Muscle layer of duodenum (tissue), 2 donors: ENCODE data around the gene PIK3R2.

ENCODE experiments used
- H3K27ac ChIP-seq: one replicate; pipeline ENCODE4 v1.7.0; 2013; ENCODE audit warnings: mild to moderate bottlenecking, low read length
- H3K27me3 ChIP-seq: one replicate; pipeline ENCODE4 v1.7.0; 2013; ENCODE audit warnings: low read depth, mild to moderate bottlenecking, control low read depth, low read length
- H3K36me3 ChIP-seq, 2 donors: one replicate each; pipeline ENCODE4 v1.7.0; 2013; ENCODE audit warnings: low read length in 2 of 2, control low read depth in 1 of 2, mild to moderate bottlenecking in 1 of 2; ENCODE audit not compliant: insufficient read depth in 2 of 2, control insufficient read depth in 1 of 2
- H3K4me1 ChIP-seq, 2 donors: one replicate each; pipeline ENCODE4 v1.7.0; 2013; ENCODE audit warnings: low read length in 2 of 2, mild to moderate bottlenecking in 2 of 2, control low read depth in 1 of 2, moderate library complexity in 1 of 2; ENCODE audit not compliant: insufficient read depth in 2 of 2, control insufficient read depth in 1 of 2
- H3K4me3 ChIP-seq, 2 donors: one replicate each; pipeline ENCODE4 v1.7.0; 2013; ENCODE audit warnings: low read length in 2 of 2, low read depth in 1 of 2, mild to moderate bottlenecking in 1 of 2
- H3K9me3 ChIP-seq, 2 donors: one replicate each; pipeline ENCODE4 v1.7.0; 2013; ENCODE audit warnings: low read length in 2 of 2, control low read depth in 1 of 2, mild to moderate bottlenecking in 1 of 2; ENCODE audit not compliant: control insufficient read depth in 1 of 2
- donor health status: healthy.

The PIK3R2 gene

DNA sequence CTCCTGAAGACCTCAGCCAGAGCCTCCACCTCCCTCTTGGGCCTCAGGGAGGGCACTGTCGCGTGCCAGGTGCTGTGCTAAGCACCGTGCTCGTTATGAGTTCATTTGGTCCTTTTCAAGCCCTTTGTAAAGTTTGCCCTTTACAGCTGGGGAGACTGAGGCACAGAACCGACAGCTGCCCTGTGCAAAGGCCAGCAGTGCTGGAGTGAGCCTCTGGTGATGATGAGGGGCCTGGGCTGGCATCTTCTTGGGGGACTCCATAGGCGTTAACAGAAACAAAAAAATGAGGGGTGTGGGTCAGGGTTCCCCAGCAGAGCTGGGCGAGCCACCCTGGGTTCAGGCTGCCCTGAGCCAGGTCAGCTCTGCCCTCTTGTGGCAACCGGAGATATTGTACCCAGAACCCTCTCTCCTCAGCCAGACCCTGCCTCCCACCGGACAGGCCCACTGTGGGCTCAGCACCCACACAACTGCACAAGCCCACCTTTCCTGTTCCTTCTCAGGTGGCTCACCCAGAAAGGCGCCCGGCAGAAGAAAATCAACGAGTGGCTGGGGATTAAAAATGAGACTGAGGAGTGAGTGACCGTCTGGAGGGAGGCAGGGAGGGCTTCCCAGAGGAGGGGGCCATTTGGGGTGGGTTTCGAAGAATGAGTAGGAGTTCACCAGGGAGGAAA lies 15.1 kb downstream of the PIK3R2 start:
- H3K27ac ChIP-seq: no peak overlapping the region
- H3K9me3 ChIP-seq: no peaks in the 10 kb centered on the region
- H3K4me1 ChIP-seq: peaks cover 2 to 3% of the 10 kb centered on the region in 2 donors
- no peaks in the 10 kb centered on the region for H3K27me3 ChIP-seq
- peaks cover 13 to 43% of the 10 kb centered on the region in 2 donors for H3K36me3 ChIP-seq
- H3K4me3 ChIP-seq: no peak overlapping the region

- Histone ChIP-seq H3K4me3 (no peak overlapping the region), H3K27ac (no peak overlapping the region), H3K9me3 (no peaks in the 10 kb centered on the region), H3K27me3 (no peaks in the 10 kb centered on the region), H3K36me3 (peaks cover 10 to 40% of the 10 kb centered on the region in 2 donors), H3K4me1 (peaks cover 3 to 6% of the 10 kb centered on the region in 2 donors)
These were observed 15.9 kb downstream of the PIK3R2 start for GRCh38 chr19:18168673-18169381.

GRCh38 chr19:18170714-18171255 lies 17.8 kb downstream of the PIK3R2 start:
- H3K27ac ChIP-seq: peak overlapping the region; percentile 31

DNA sequence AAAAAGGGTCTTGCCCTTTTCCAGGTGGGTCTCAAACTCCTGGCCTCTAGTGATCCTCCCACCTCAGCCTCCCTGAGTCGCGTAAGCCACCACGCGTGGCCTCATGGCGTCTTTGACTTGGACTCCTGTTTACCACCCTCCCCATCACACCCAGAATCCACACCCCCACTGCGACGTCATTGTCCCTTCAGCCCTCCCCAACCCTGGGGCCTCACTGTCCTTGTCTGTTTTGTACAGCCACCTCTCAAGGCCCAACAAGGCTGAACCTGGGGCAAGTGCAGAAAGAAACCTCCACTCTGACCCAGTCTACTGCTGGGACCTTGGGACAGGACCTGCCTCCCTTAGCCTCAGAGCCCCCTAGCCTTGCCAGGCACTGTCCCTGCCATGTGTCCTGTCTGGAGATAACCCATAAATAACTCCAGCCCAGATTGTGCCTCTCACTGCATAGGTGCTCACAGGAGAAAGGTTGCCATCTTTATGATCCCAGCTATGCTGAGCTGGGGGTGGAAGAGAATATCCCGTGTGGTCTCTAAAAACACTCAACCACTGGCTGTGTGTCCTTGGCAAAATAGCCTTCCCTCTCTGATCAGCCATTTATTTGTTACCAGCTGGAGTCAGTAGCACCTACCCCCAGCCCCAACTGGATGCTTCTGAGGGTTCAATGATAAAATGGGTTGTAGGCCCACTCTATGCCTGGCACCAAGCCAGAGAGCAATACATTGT lies 18.8 kb downstream of the PIK3R2 start:
- H3K27ac ChIP-seq: peak overlapping the region; percentile 0
- H3K36me3 ChIP-seq: peaks cover 0 to 22% of the 10 kb centered on the region in 2 donors
- H3K4me1 ChIP-seq: peaks cover 3 to 6% of the 10 kb centered on the region in 2 donors
- H3K9me3 ChIP-seq: no peaks in the 10 kb centered on the region
- no peak overlapping the region for H3K4me3 ChIP-seq
- H3K27me3 ChIP-seq: no peaks in the 10 kb centered on the region

More at GRCh38 chr19:18170714-18171255, 17.8 kb downstream of the PIK3R2 start:
- Histone ChIP-seq H3K4me1 (peaks cover 3 to 6% of the 10 kb centered on the region in 2 donors), H3K4me3 (no peak overlapping the region), H3K9me3 (no peaks in the 10 kb centered on the region), H3K36me3 (peaks cover 6 to 32% of the 10 kb centered on the region in 2 donors), H3K27me3 (no peaks in the 10 kb centered on the region)

GRCh38 chr19:18172331-18173053 lies 19.5 kb downstream of the PIK3R2 start:
- peaks cover 3 to 6% of the 10 kb centered on the region in 2 donors for H3K4me1 ChIP-seq
- no peaks in the 10 kb centered on the region for H3K9me3 ChIP-seq
- H3K27ac ChIP-seq: peak overlapping the region; percentile 0
- no peaks in the 10 kb centered on the region for H3K27me3 ChIP-seq
- H3K4me3 ChIP-seq: no peak overlapping the region
- peaks cover under 1 to 15% of the 10 kb centered on the region in 2 donors for H3K36me3 ChIP-seq

DNA sequence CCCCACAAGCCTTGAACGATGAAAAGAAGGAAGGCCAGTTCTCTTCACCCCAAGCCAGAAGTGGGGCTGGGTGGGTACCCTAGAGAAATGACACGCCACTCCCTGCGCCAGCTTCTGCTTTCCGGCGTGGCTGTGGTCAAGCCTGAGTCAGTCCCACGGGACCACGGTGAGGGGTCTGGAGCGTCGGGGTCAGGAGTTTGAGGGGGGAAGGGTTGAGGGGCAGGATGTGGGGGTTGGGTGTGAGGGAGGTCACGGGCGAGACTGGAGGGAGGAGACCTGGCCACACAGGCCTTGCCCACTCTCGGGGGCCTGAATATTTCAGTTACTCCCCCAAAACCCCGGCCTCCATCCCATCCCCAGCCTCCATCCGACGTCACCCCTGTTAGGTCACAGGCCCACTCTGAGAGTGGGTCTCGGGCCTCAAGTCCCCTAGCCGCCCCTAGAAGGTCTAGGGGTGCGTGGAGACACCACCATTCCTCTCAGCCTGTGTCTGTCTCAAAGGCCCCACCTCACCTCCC lies 20.1 kb downstream of the PIK3R2 start:
- Histone ChIP-seq H3K27ac (no peak overlapping the region), H3K27me3 (no peaks in the 10 kb centered on the region), H3K4me1 (peaks cover 3 to 6% of the 10 kb centered on the region in 2 donors), H3K36me3 (peaks cover 5 to 9% of the 10 kb centered on the region in 2 donors), H3K4me3 (peak overlapping the region; percentile 83 to 87), H3K9me3 (no peaks in the 10 kb centered on the region)

DNA sequence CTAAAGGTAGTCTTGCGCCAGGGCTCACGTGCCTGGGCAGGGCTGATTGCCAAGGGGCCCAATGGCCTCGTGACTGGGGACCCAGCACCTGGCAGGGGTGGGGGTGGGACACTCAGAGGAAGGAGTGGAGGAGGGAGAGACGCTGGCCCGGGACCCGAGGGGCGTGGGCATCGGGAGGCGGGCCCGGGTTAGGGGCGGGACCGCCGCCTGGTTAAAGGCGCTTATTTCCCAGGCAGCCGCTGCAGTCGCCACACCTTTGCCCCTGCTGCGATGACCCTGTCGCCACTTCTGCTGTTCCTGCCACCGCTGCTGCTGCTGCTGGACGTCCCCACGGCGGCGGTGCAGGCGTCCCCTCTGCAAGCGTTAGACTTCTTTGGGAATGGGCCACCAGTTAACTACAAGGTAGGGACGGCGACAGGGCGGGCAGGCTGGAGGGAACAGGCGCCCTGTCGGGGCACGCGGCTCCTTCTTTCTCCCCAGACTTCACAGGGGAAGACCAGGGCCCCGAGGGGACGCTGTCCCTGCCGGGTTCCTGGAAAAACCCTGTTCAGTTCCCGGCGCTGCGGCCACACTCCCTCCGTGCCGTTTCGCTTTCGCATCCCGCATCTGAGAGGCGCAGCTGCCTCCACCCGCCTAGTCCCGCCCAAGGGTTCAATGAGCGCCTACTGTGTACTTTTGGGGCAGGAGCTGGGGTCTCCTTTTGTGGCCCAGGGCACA lies 20.8 kb downstream of the PIK3R2 start, which contains the start of gene IFI30:
Gene IFI30 (plus strand): TSS at position 242 of the 717 bp plus-strand sequence. CDS start 29 bp downstream, at position 271.
- Histone ChIP-seq H3K4me1 (peaks cover 3 to 6% of the 10 kb centered on the region in 2 donors), H3K9me3 (no peaks in the 10 kb centered on the region), H3K4me3 (peak within 1 kb of the TSS; percentile 83 to 87), H3K27me3 (no peaks in the 10 kb centered on the region), H3K36me3 (peaks cover 3 to 5% of the 10 kb centered on the region in 2 donors), H3K27ac (no peak within 1 kb of the TSS)

DNA sequence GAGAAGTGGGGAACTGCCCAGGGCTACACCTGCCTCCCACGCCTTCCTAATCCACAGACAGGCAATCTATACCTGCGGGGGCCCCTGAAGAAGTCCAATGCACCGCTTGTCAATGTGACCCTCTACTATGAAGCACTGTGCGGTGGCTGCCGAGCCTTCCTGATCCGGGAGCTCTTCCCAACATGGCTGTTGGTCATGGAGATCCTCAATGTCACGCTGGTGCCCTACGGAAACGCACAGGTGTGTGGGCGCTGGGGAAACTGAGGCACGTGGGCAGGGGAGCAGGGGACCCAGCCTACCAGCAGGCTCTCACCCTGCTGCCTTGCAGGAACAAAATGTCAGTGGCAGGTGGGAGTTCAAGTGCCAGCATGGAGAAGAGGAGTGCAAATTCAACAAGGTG lies 22.0 kb downstream of the PIK3R2 start:
- H3K27me3 ChIP-seq: no peaks in the 10 kb centered on the region
- H3K27ac ChIP-seq: no peak overlapping the region
- peaks cover 3 to 6% of the 10 kb centered on the region in 2 donors for H3K4me1 ChIP-seq
- H3K4me3 ChIP-seq: peak overlapping the region; percentile 83 to 87
- H3K36me3 ChIP-seq: peaks cover 0 to 5% of the 10 kb centered on the region in 2 donors
- H3K9me3 ChIP-seq: no peaks in the 10 kb centered on the region

DNA sequence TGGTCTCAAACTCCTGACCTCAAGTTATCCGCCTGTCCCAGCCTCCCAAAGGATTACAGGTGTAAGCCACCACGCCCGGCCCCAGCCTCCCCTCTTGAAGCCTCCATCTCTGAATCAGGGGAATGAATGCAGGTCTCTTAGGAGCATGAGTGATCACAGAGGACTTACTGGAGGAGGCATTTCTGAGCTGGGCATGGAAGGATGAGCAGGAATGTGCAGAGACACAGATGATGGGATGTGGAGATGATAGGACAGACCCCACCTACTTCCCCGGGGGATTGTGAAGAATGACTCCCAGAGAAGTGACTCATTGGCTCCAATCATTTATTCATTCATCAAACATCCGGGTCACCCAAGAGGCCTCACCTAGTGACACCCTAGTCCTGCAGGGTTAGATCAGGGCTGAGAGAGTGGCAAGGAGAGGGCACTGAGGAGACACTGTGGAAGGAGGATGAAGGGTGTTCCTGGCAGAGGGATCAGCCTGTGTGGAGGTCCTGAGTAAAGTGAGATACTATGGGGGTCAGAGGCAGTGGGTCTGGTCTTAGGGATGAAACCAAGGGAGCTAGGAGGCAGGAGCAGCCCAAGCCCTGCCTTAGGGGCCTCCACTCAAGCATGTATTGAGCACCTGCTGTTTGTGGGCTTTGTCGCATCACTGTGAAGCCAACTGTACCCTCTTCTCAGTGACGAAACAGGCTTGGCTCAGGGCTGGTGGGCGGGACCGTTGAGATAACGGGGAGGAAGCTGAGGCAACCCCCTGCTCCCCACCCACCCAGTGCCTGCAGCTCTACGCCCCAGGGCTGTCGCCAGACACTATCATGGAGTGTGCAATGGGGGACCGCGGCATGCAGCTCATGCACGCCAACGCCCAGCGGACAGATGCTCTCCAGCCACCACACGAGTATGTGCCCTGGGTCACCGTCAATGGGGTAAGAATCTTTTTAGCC lies 23.7 kb downstream of the PIK3R2 start:
- Histone ChIP-seq H3K4me3 (no peak overlapping the region), H3K36me3 (peaks cover 0 to 5% of the 10 kb centered on the region in 2 donors), H3K27ac (no peak overlapping the region), H3K27me3 (no peaks in the 10 kb centered on the region), H3K9me3 (no peaks in the 10 kb centered on the region), H3K4me1 (peaks cover 3 to 6% of the 10 kb centered on the region in 2 donors)
